Large intestine (tissue), 3 donors: ENCODE measurements around the gene SPNS3. TPM values are rescaled to one million over a fixed set of nuclear protein-coding genes. Genes with fewer than 3 reads are reported as not detected.

Experiments
- DNase-seq, 2 donors: peaks; one replicate each; pipeline versions ENCODE4 v3.0.0 to v3.0.0-alpha.2; 2013
- H3K27ac ChIP-seq: one replicate; pipeline ENCODE4 v1.5.1; 2013; ENCODE audit warnings: low read length
- H3K27me3 ChIP-seq: 2 replicates; pipeline ENCODE4 v1.6.1; 2013; ENCODE audit warnings: low read length; ENCODE audit not compliant: control insufficient read depth, insufficient read depth
- H3K36me3 ChIP-seq: 2 replicates; pipeline ENCODE4 v1.6.1; 2013; ENCODE audit warnings: low read length; ENCODE audit not compliant: control insufficient read depth, insufficient read depth
- H3K4me1 ChIP-seq: one replicate; pipeline ENCODE4 v1.6.1; 2013; ENCODE audit warnings: low read length; ENCODE audit not compliant: control insufficient read depth, insufficient read depth
- H3K4me3 ChIP-seq: one replicate; pipeline ENCODE4 v1.5.1; 2013; ENCODE audit warnings: low read length
- H3K9me3 ChIP-seq: one replicate; pipeline ENCODE4 v1.6.1; 2013; ENCODE audit warnings: mild to moderate bottlenecking, low read depth, low read length, moderate library complexity; ENCODE audit not compliant: control insufficient read depth
- WGBS: methylation state at CpG from one replicate; pipeline ENCODE4 v1.1.5; 2013; ENCODE audit warnings: low lambda C conversion rate; ENCODE audit not compliant: insufficient coverage; 5-methylcytosine and 5-hydroxymethylcytosine counted together
- polyA plus RNA-seq: library from polyadenylated mRNA; unstranded; fragments of 120-200 nt; gene quantifications from one replicate; pipeline ENCODE4 v1.2.1, GENCODE V29; 2013

The SPNS3 gene
- polyA plus RNA-seq, 1 donor, result 9.2 TPM

GRCh38 chr17:4509923-4510617 lies 76.3 kb downstream of the SPNS3 start:
- peaks cover 3% of the 10 kb centered on the region for H3K9me3 ChIP-seq
- H3K27ac ChIP-seq, result no peak overlapping the region
- H3K27me3 ChIP-seq, result no peaks in the 10 kb centered on the region
- DNase-seq, result no peak
- H3K4me1 ChIP-seq, result peaks cover 13% of the 10 kb centered on the region
- H3K4me3 ChIP-seq, result no peak overlapping the region
- no peaks in the 10 kb centered on the region for H3K36me3 ChIP-seq
- WGBS, result no CpG with 5 or more reads among the region's 21 CpGs

DNA sequence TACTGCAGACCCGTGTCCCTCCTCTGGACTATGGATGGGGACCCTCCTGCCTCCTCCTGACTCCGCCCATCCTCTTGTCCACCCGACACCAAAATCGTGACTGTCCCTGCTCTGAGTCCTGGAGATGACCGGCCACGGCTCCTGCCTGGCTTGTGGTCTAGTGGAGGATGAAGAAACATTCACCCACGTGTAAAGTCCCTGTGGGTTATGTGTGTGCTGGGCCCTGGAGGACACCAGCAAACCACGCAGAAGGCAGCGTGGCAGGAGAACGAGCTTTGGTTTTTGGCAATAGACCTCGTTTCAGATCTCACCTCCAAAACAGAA lies 76.8 kb downstream of the SPNS3 start:
- H3K4me3 ChIP-seq, result no peak overlapping the region

GRCh38 chr17:4511199-4511932 lies 77.6 kb downstream of the SPNS3 start:
- WGBS, result no CpG with 5 or more reads among the region's 10 CpGs
- Histone ChIP-seq H3K27ac (no peak overlapping the region), H3K9me3 (peaks cover 3% of the 10 kb centered on the region), H3K36me3 (no peaks in the 10 kb centered on the region), H3K4me1 (peaks cover 10% of the 10 kb centered on the region), H3K4me3 (no peak overlapping the region), H3K27me3 (no peaks in the 10 kb centered on the region)
- DNase-seq, result no peak

More for the DNA sequence above, 76.8 kb downstream of the SPNS3 start:
- Histone ChIP-seq H3K9me3 (peaks cover 3% of the 10 kb centered on the region), H3K36me3 (no peaks in the 10 kb centered on the region), H3K4me1 (peaks cover 13% of the 10 kb centered on the region), H3K27me3 (no peaks in the 10 kb centered on the region), H3K27ac (no peak overlapping the region)
- WGBS, result no CpG with 5 or more reads among the region's 11 CpGs
- no peak for DNase-seq

DNA sequence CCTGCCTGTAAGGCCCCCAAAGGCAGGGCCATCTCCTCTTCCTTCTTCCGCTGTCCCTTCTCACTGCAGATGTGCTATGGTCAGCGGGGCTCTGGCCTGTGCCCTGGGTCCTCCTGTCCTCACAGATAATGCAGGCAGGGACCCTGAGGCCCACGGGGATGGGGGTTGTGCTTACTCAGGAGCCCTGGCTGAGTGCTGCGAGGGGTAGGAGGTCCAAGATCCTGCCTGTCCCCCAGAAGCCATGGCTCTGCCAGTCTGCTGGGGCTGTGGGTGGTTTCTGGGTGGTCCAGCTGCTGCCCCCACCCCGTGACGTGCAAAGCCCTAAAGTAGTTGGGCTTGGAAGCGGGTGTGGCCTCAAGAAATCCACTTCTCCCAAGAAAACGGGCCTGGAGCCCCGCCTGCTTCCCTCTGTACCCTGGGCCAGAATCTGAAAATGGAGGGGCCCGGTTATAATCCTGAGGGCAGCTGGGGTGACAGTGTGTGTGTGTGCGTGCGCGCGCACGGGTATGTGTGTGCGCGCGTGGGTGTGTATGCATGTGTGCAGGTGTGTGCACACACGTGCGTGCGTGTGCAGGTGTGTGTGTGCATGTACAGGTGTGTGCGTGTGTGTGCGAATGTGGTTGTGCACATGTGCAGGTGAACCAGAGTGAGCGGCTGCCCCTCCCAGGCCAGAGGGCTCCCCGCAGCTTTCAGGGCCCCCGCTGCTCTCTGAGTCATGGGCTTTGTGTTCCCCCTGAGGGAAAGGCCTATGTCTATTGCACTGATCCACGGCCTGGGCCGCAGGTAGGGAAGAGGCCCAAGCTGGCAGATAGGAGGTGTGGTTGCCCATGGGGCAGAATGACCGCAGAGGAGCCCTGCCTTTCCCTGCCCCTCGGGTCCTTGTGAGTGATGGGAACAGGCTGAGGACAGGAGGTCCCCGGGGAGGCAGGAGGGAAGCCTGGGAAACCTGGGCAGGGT lies 78.7 kb downstream of the SPNS3 start:
- Histone ChIP-seq H3K4me3 (no peak overlapping the region), H3K27me3 (no peaks in the 10 kb centered on the region), H3K9me3 (peaks cover 3% of the 10 kb centered on the region), H3K36me3 (no peaks in the 10 kb centered on the region), H3K4me1 (peaks cover 8% of the 10 kb centered on the region), H3K27ac (no peak overlapping the region)
- no peak for DNase-seq
- WGBS, result no CpG with 5 or more reads among the region's 31 CpGs

GRCh38 chr17:4513113-4514032 lies 79.6 kb downstream of the SPNS3 start:
- H3K27ac ChIP-seq, result no peak overlapping the region
- no peak for DNase-seq
- H3K9me3 ChIP-seq, result peaks cover 3% of the 10 kb centered on the region
- no peak overlapping the region for H3K4me3 ChIP-seq
- no peaks in the 10 kb centered on the region for H3K36me3 ChIP-seq
- peaks cover 8% of the 10 kb centered on the region for H3K4me1 ChIP-seq
- H3K27me3 ChIP-seq, result no peaks in the 10 kb centered on the region
- no CpG with 5 or more reads among the region's 24 CpGs for WGBS

- Histone ChIP-seq H3K27me3 (no peaks in the 10 kb centered on the region), H3K4me1 (peaks cover 8% of the 10 kb centered on the region), H3K27ac (no peak overlapping the region), H3K9me3 (peaks cover 3% of the 10 kb centered on the region), H3K4me3 (no peak overlapping the region), H3K36me3 (no peaks in the 10 kb centered on the region)
- WGBS, result no CpG with 5 or more reads among the region's 7 CpGs
- DNase-seq, result no peak
Measured at GRCh38 chr17:4514206-4514605, 80.5 kb downstream of the SPNS3 start.

GRCh38 chr17:4514779-4515178 lies 81.0 kb downstream of the SPNS3 start:
- no peaks in the 10 kb centered on the region for H3K36me3 ChIP-seq
- WGBS, result no CpG with 5 or more reads among the region's 11 CpGs
- DNase-seq, result no peak
- H3K27me3 ChIP-seq, result no peaks in the 10 kb centered on the region
- H3K27ac ChIP-seq, result no peak overlapping the region
- no peak overlapping the region for H3K4me3 ChIP-seq
- H3K9me3 ChIP-seq, result peaks cover 3% of the 10 kb centered on the region
- peaks cover 8% of the 10 kb centered on the region for H3K4me1 ChIP-seq

GRCh38 chr17:4515501-4515900 lies 81.8 kb downstream of the SPNS3 start:
- H3K27ac ChIP-seq, result no peak overlapping the region
- no peak overlapping the region for H3K4me3 ChIP-seq
- H3K27me3 ChIP-seq, result no peaks in the 10 kb centered on the region
- WGBS, result no CpG with 5 or more reads among the region's 5 CpGs
- no peaks in the 10 kb centered on the region for H3K9me3 ChIP-seq
- H3K4me1 ChIP-seq, result peaks cover 8% of the 10 kb centered on the region
- no peaks in the 10 kb centered on the region for H3K36me3 ChIP-seq
- no peak for DNase-seq

DNA sequence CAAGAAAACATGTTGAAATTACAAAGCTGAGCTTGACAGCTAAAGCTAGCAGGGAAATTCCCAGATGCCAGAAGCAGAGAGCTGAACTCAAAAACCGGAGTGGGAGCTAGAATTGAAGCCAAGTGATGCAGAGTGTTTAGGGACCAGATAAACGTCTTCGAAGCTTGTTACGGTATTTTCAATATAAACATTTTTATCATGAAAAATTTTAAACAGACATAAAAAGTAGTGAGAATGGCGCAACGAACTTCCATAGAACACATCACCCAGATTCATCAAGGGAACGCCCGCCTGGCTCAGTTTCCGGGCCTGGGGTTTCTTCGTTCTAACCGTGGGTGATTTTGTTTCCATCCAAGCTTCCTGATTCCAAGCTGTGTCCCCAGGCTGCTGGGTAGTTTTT lies 83.0 kb downstream of the SPNS3 start:
- H3K4me3 ChIP-seq, result no peak overlapping the region
- peak overlapping the region; percentile 2 for H3K27ac ChIP-seq
- H3K27me3 ChIP-seq, result no peaks in the 10 kb centered on the region
- no peaks in the 10 kb centered on the region for H3K9me3 ChIP-seq
- WGBS, result 67% methylated on average over 3 of the region's 11 CpGs
- H3K4me1 ChIP-seq, result peaks cover 8% of the 10 kb centered on the region
- no peaks in the 10 kb centered on the region for H3K36me3 ChIP-seq
- no peak for DNase-seq
